PFSK-1 (cell line): Measurements from ENCODE around the gene CDCP1.

Source experiments
- FOXP2 ChIP-seq: optimal IDR thresholded peaks from 2 replicates; pipeline ENCODE3; 2011; ENCODE audit warnings: borderline replicate concordance, control low read depth, inconsistent platforms; ENCODE audit not compliant: insufficient read depth; ENCODE audit errors: extremely low read length, extremely low read depth
- POLR2AphosphoS5 ChIP-seq: IDR thresholded peaks from 2 replicates; pipeline ENCODE4 v1.6.1; 2012; ENCODE audit warnings: low read depth, mild to moderate bottlenecking, control low read depth, low read length, moderate library complexity
- SIN3A ChIP-seq: IDR thresholded peaks from 2 replicates; pipeline ENCODE4 v1.6.1; 2012; ENCODE audit warnings: mild to moderate bottlenecking, low read length, moderate library complexity, borderline replicate concordance; ENCODE audit not compliant: insufficient read depth
- TAF1 ChIP-seq: IDR thresholded peaks from 2 replicates; pipeline ENCODE4 v1.6.1; 2012; ENCODE audit warnings: low read length, control low read depth, borderline replicate concordance; ENCODE audit not compliant: insufficient read depth
- TF ChIP-seq, protein P1 (sequence below), 2 experiments: IDR thresholded peaks; 2 replicates each; pipeline versions ENCODE4 v1.6.1 to v1.8.0; 2011 to 2012; ENCODE audit warnings: low read depth in 2 of 2, low read length in 2 of 2, control low read depth in 1 of 2, inconsistent platforms in 1 of 2, mild to moderate bottlenecking in 1 of 2, moderate library complexity in 1 of 2; ENCODE audit not compliant: insufficient read depth in 1 of 2

Gene CDCP1

DNA sequence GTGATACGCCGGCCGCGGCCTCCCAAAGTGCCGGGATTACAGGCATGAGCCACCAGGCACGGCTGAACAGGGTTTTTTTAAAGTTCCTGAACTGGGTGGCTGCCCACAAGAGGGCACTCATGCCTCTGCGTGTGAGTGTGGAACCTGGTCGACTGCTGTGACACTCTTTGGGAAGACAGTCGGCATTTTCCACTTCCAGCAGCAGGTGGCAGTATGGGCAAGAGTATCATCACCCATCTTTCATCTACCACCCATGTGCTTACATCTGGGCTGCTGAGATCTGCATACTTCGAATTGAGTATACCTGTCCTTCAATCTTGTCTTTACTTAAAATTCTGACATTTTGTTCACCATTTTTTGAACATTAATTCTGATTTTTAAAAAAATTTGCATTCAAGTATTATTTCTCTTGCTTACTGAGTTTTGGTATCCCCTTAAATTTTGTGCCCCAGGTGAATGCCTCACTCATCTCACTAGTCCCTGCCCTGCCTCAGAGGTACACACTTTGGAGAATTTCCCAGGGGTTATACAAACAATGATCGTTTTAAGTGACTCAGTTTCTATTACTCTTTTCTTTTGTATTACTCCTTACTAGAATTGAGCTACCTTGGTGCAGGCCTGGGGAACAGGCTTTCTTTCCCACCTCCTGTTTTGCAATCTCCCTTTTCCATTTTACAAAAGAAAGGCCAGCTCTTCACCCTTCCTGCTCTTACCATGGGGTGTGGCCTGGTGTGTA is 108.3 kb downstream of the CDCP1 start:
- TF ChIP-seq SIN3A (no peak), FOXP2 (peak; percentile 23)

DNA sequence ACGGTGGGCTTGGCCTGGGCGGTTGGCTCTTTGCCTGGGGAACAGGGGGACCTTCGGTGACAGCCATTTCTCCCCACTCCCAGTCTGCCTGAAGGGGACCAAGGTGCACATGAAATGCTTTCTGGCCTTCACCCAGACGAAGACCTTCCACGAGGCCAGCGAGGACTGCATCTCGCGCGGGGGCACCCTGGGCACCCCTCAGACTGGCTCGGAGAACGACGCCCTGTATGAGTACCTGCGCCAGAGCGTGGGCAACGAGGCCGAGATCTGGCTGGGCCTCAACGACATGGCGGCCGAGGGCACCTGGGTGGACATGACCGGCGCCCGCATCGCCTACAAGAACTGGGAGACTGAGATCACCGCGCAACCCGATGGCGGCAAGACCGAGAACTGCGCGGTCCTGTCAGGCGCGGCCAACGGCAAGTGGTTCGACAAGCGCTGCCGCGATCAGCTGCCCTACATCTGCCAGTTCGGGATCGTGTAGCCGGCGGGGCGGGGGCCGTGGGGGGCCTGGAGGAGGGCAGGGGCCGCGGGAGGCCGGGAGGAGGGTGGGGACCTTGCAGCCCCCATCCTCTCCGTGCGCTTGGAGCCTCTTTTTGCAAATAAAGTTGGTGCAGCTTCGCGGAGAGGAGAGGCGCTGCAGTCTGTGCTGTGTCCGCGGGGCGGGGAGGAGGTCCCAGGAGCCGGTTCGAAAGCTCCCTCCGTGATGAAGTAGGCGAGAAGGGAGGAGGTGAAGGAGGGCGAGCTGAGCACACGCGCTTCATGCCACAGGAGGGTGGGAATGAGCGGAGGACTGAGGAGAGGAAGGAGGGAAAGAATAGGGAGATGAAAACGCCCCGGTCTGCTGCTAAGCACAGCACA is 110.5 kb downstream of the CDCP1 start:
- TF ChIP-seq SIN3A (no peak), FOXP2 (no peak), POLR2AphosphoS5 (no peak), TAF1 (no peak)
- TF ChIP-seq, protein P1, sequence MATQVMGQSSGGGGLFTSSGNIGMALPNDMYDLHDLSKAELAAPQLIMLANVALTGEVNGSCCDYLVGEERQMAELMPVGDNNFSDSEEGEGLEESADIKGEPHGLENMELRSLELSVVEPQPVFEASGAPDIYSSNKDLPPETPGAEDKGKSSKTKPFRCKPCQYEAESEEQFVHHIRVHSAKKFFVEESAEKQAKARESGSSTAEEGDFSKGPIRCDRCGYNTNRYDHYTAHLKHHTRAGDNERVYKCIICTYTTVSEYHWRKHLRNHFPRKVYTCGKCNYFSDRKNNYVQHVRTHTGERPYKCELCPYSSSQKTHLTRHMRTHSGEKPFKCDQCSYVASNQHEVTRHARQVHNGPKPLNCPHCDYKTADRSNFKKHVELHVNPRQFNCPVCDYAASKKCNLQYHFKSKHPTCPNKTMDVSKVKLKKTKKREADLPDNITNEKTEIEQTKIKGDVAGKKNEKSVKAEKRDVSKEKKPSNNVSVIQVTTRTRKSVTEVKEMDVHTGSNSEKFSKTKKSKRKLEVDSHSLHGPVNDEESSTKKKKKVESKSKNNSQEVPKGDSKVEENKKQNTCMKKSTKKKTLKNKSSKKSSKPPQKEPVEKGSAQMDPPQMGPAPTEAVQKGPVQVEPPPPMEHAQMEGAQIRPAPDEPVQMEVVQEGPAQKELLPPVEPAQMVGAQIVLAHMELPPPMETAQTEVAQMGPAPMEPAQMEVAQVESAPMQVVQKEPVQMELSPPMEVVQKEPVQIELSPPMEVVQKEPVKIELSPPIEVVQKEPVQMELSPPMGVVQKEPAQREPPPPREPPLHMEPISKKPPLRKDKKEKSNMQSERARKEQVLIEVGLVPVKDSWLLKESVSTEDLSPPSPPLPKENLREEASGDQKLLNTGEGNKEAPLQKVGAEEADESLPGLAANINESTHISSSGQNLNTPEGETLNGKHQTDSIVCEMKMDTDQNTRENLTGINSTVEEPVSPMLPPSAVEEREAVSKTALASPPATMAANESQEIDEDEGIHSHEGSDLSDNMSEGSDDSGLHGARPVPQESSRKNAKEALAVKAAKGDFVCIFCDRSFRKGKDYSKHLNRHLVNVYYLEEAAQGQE (IDR thresholded peaks at IDR 0.05; ENCODE audit: insufficient read depth in 1 of 2, low read depth in 2 of 2, low read length in 2 of 2), result no peak

DNA sequence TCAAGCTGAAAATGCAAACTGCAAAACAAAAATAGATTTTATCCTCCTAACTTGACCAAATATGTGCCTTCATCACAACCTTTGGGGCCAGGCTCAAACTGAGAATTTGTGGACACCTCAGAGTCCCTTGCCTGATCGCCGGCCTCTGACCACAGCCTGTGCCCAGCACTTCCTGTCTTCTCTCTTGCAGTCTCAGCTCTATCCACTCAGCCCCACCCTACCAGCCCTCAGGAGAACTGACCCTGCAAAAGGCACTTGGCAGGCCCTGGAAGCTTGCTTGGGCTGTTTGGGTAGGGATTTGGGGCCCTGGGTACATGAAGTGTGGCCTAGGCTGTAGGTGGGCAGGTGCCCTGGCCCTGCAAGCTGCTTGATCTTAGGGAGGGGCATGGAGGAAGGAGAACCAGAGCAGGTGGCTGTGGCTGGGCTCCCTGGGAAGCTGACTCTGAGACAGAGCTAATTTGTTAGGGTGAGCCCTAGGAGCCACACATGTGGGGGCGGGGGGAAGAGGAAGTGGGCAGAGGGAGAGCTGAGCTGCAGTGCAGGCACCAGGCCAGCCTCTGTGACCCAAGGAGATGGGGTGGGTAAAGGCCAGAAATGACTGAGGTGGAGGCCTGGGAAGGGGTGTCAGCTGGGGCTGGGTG is 111.4 kb downstream of the CDCP1 start:
- TF ChIP-seq FOXP2 (no peak), SIN3A (no peak), POLR2AphosphoS5 (no peak), TAF1 (no peak)
- TF ChIP-seq, protein P1 (IDR thresholded peaks at IDR 0.05; ENCODE audit: insufficient read depth in 1 of 2, low read depth in 2 of 2, low read length in 2 of 2), result no peak

DNA sequence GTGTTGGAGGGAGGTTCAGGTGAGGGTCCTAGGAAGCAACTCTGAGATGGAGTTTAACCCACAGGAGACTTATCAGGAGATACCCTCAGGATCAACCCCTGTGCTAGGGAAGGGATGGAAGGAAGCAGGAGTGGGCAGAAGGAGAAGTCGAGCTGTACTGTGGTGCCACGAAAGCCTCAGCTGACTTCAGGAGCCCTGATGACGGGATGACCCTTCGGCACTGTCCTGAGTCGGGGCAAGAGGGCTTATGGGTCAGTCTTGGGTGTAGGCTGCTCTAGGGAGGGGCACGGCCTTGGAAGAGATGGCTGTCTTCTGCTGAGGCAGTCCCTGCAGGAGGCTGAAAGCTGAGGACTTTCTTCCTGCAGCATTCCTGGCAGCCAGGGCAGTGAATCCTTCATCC is 112.4 kb downstream of the CDCP1 start:
- TF ChIP-seq SIN3A, result no peak
- no peak for TF ChIP-seq FOXP2
- TF ChIP-seq, protein P1 (IDR thresholded peaks at IDR 0.05; ENCODE audit: insufficient read depth in 1 of 2, low read depth in 2 of 2, low read length in 2 of 2), result no peak
- TF ChIP-seq POLR2AphosphoS5, result no peak
- TF ChIP-seq TAF1, result no peak
